ENCODE data around the gene FAM76B. TPM values are rescaled to one million over a fixed set of nuclear protein-coding genes. Genes with fewer than 3 reads are reported as not detected.
A peak's percentile ranks its signal among the peaks of the same experiment; 100 is the strongest.

Gene FAM76B
- total and polyA plus RNA-seq, 2 of the 13 experiments (the other 11 are each of a cell fraction or from before 2014, with no cell fraction given) = 20.2 to 24.2 TPM

DNA sequence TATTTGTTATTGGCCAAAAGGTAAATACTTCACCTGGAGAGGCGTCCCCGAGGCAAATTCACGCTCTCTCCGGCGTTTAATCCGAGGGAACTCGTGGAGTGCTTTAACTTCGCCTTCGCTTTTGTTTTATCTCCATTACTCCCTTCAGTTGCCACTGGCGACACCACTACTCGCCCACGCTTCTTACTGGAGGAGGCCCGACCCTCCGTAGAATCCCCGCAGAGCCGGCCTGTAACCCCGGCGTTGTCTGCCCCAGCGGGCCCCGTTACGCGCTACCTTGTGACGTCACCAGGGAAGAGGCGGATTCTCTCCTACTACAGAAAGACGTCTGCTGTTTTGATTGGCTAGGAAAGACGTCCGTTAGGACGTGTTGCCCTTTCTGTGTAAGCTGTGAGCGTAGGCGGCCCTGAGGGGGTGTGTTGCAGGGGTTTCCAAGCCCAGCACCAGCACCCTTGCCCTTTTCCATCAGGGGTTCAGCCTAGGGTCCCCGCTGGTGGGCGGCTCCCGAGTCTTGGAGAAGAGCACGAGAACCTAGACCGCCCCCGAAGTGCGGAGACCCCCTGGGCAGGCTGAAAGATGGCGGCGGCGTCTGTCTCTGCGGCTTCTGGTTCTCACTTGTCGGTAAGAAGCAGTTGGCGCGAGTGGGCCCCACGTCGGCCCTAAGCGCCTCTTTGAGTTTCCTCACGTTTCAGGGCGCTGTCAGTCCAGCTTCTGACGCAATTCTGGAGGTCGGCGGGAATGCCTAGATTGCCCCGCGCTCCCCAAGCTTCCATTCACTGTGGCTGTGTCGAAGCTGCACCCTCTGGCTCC lies 746 bp upstream of the FAM76B start, which contains the start of gene CEP57 (continued):
- TF ChIP-seq, protein P1, sequence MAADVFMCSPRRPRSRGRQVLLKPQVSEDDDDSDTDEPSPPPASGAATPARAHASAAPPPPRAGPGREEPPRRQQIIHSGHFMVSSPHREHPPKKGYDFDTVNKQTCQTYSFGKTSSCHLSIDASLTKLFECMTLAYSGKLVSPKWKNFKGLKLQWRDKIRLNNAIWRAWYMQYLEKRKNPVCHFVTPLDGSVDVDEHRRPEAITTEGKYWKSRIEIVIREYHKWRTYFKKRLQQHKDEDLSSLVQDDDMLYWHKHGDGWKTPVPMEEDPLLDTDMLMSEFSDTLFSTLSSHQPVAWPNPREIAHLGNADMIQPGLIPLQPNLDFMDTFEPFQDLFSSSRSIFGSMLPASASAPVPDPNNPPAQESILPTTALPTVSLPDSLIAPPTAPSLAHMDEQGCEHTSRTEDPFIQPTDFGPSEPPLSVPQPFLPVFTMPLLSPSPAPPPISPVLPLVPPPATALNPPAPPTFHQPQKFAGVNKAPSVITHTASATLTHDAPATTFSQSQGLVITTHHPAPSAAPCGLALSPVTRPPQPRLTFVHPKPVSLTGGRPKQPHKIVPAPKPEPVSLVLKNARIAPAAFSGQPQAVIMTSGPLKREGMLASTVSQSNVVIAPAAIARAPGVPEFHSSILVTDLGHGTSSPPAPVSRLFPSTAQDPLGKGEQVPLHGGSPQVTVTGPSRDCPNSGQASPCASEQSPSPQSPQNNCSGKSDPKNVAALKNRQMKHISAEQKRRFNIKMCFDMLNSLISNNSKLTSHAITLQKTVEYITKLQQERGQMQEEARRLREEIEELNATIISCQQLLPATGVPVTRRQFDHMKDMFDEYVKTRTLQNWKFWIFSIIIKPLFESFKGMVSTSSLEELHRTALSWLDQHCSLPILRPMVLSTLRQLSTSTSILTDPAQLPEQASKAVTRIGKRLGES (CRISPR knock-in tag; IDR thresholded peaks at IDR 0.05; ENCODE audit: borderline replicate concordance) = no peak
- TF ChIP-seq MEIS1 (CRISPR knock-in tag; IDR thresholded peaks at IDR 0.05; ENCODE audit: borderline replicate concordance) = no peak
- no peak; the same call in 1 of the 2 replicates for TF ChIP-seq ZNF619 (CRISPR knock-in tag; IDR thresholded peaks at IDR 0.05)
- TF ChIP-seq ZHX2 (IDR thresholded peaks at IDR 0.05; ENCODE audit: low read depth) = peak; percentile 91
- 0 out of 2 replicates have a peak, but pooled peaks have one; percentile 7 for TF ChIP-seq ZHX2 (CRISPR knock-in tag; IDR thresholded peaks at IDR 0.05; ENCODE audit: borderline replicate concordance)
- TF ChIP-seq TCF7 (IDR thresholded peaks at IDR 0.05; ENCODE audit: low read depth) = no peak
- no peak for TF ChIP-seq SIX1 (CRISPR knock-in tag; IDR thresholded peaks at IDR 0.05; ENCODE audit: borderline replicate concordance)
- TF ChIP-seq POLR2A (IDR thresholded peaks at IDR 0.05; ENCODE audit: insufficient read depth in 1 of 2, low read depth in 2 of 2, low read length in 2 of 2) = peak; percentile 8 to 61; a peak in 3 of 4 replicates
- no peak for TF ChIP-seq PHF5A (CRISPR knock-in tag; IDR thresholded peaks at IDR 0.05; ENCODE audit: low read depth, unreplicated experiment)
- TF ChIP-seq TAF15 (IDR thresholded peaks at IDR 0.05; ENCODE audit: low read depth, low read length, poor library complexity, severe bottlenecking) = peak; percentile 52
- TF ChIP-seq ZSCAN21 (CRISPR knock-in tag; IDR thresholded peaks at IDR 0.05; ENCODE audit: borderline replicate concordance) = no peak
- 0 out of 2 replicates have a peak, but pooled peaks have one; percentile 36 for TF ChIP-seq NFIB (CRISPR knock-in tag; IDR thresholded peaks at IDR 0.05; ENCODE audit: borderline replicate concordance)
- TF ChIP-seq, protein P2, sequence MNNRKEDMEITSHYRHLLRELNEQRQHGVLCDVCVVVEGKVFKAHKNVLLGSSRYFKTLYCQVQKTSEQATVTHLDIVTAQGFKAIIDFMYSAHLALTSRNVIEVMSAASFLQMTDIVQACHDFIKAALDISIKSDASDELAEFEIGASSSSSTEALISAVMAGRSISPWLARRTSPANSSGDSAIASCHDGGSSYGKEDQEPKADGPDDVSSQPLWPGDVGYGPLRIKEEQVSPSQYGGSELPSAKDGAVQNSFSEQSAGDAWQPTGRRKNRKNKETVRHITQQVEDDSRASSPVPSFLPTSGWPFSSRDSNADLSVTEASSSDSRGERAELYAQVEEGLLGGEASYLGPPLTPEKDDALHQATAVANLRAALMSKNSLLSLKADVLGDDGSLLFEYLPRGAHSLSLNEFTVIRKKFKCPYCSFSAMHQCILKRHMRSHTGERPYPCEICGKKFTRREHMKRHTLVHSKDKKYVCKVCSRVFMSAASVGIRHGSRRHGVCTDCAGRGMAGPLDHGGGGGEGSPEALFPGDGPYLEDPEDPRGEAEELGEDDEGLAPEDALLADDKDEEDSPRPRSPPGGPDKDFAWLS (CRISPR knock-in tag; IDR thresholded peaks at IDR 0.05; ENCODE audit: borderline replicate concordance) = no peak
- TF ChIP-seq, protein P3, sequence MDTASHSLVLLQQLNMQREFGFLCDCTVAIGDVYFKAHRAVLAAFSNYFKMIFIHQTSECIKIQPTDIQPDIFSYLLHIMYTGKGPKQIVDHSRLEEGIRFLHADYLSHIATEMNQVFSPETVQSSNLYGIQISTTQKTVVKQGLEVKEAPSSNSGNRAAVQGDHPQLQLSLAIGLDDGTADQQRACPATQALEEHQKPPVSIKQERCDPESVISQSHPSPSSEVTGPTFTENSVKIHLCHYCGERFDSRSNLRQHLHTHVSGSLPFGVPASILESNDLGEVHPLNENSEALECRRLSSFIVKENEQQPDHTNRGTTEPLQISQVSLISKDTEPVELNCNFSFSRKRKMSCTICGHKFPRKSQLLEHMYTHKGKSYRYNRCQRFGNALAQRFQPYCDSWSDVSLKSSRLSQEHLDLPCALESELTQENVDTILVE (CRISPR knock-in tag; IDR thresholded peaks at IDR 0.05) = no peak
- no peak for TF ChIP-seq EZH2 (conservative IDR thresholded peaks at IDR 0.05; ENCODE audit: low read depth, low read length)
